ENCODE results near the gene ASTN1.
A peak's percentile ranks its signal among the peaks of the same experiment; 100 is the strongest.

The ASTN1 gene

DNA sequence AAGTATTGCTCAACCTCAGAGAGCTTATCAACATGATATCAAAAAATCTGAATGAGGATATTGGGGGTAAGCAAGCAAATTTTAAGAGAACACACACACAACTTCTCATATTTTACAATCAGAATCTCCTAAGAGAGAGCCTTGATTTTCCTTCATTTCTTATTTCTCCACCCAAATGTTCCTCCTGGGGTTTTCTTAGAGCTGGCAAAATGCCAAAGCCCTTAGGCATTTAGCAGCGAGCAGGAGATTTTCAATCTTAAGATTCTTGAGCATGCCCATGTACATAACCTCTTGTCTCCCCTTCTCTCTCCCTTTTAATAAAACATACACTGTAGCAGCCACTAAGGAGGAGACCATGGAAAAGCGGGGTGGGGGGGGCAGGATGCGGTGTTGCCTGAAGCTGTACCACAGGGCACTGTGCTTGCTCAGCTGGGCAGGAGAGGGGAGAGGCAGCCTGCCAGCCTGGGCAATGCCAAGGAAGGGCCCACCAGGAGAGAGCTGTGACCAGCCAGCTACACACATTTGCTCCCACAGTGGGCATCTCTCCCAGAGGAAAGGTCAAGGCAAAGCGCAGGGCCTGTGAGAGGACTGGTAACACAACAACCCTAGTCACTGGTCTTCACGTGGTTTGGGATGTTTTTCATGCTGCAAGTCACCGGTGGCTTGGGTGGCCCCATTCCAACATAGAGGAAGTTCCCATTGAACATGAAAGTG, 10.6 kb upstream of the ASTN1 start:
- H3K27ac ChIP-seq, result no peak overlapping the region
- TF ChIP-seq CTCF (conservative IDR thresholded peaks at IDR 0.05), result no peak

DNA sequence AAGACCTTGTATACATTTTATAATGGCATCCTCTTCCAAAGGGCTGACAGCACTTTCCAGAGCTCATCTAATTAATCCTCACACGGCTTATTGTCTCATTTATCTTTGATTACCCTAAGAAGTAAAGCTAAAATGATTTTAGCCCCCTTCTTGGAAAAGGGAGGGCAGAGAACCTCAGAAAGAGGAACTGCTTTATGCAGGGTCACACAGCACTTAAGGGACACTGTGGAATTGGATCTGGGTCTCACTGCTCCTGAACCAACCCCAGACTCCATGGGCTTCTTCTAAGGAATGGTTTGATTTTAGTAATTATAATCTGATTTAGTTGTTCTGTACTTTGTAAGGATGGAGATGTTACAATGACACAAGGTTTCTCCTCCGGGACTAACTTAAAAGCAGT, 9.5 kb upstream of the ASTN1 start:
- no peak for TF ChIP-seq CTCF (conservative IDR thresholded peaks at IDR 0.05)
- no peak overlapping the region for H3K27ac ChIP-seq

DNA sequence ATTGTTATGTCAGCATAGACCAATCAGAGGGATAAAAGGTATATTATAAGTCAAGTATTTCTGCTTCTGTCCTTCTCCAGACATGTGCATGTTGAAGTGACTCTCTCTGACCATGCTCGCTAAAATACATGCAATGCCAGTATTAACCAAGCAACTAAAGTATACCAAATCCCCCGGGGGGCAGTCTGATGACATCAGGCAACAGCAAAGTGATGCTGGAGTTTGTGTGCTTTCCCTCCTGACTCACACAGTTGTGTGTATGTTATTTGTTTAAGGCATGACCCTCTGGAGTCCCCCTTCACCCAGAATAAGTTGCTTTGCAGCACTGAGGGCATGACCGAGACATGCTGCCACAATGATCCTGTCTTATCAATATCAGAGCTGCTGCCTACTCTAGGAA, 8.4 kb upstream of the ASTN1 start:
- TF ChIP-seq CTCF (conservative IDR thresholded peaks at IDR 0.05), result no peak
- no peak overlapping the region for H3K27ac ChIP-seq

DNA sequence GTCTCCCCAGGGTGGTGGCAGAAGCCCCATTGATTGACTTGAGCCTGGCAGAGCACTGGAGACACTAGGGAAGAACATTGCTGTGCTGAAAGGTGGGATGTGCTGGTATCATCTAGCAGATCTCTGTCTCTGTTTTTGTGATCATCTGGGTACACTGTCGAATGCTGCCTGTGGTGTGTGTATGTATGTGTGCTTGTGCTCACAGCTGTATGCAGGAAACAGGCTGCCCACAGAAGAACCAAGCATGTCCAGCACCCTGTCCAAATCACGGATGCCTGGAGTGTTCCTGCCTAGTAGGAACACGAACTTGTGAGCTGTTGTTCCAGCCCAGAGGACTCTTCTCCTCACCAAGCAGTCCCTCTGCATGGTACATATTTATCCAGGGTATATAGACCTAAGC, 7.8 kb upstream of the ASTN1 start:
- no peak overlapping the region for H3K27ac ChIP-seq
- TF ChIP-seq CTCF (conservative IDR thresholded peaks at IDR 0.05), result no peak

DNA sequence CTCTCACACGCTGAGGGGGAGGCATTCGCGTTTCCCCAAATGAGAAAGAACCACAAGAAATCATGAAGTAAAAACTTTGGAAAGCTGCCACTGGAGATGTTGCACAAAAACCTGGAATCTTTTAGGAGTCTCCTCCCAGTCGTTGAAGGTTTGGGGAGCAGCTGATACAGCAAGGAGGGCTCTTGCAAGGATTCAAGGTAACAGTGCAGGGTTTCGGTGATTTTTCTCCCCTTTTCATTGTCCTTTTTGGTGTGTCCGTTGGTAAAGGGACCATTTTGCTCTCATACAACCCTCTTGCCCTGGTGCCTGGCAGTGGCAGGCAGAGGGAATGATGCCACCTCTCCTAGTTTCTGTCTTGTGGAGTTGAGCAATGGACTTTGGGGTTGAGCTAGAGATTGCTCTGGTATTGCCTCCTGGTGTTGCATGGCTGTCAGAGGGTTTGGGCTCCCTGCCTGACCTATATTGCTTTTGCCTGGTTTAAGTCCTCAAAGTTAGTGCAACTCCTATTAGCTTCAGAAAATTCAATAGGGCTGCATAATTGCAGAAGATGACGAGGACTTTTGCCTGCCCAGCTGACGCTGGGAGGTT, 7.1 kb upstream of the ASTN1 start:
- H3K27ac ChIP-seq, result no peak overlapping the region; the same call in 1 of the 2 replicates
- TF ChIP-seq CTCF (conservative IDR thresholded peaks at IDR 0.05), result no peak

DNA sequence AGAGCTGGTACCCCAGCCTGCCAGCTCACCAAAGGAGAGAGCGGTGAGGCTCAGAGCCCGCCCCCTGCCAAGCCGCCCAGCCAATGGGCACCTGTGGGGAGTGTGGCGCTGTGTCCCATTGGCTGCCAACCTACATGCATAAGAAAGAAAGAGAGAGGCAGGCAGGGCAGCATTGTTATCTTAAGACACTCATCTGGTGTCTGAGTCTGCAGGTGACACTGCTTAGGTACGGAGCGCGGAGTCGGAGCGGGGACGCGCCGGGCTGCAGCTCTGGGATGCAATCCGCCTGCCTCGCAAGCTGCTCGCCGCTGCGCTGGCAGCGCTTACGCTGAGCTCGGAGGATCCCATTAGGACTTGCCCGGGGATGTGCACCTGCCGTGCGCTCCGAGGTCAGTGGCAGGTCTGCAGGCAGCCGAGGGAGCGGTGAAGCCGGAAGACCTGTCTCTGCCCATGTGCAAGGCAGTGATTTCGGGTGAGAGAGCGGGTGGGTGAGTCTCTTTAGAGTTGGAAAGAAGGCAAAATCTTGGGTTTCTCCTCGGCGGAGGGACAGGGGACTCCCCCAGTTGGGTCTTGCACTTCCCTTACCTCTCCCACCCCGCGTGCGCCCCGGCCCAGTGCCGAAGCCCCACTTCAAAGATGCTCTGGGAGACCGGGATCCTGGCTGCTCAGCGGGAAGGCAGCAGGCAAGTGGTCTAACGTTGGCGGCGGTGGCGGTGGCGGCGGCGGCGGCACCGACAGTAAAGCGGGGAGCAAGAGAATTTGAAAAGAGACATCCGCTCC, 6.4 kb upstream of the ASTN1 start, which contains the start of gene BRINP2:
TSS of gene BRINP2 (plus strand) at position 203 of the 780 bp plus-strand sequence. CDS start 58,919 bp downstream, outside the sequence.
- TF ChIP-seq CTCF (conservative IDR thresholded peaks at IDR 0.05), result no peak
- peak within 1 kb of the TSS; percentile 13; the same call in 1 of the 2 replicates for H3K27ac ChIP-seq

DNA sequence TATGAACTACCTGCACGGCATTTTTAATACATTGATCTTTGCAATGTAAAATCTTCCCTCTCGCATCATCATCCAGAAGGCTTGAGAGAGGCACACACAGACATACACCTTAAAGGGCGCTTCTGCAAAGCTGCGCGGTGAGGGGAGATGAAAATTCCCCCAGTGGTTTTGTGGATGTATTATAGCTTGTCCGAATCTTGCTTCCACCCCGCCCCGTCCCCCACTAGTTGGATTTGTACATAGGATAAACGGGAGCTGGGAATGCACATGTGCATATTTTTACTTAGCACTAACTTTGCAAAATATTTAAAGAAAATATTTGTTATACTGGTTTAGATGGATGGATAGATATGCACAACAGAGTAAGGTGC, 542 bp upstream of the ASTN1 start:
- H3K27ac ChIP-seq, result no peak overlapping the region
- no peak for TF ChIP-seq CTCF (conservative IDR thresholded peaks at IDR 0.05)
